GM13976 (cell line): Measurements from ENCODE around the gene RAB26.

Experiments
- DNase-seq: peaks from one replicate; pipeline ENCODE4 v3.0.0; 2012; ENCODE audit warnings: low spot score
- in situ Hi-C: fragments of 300-500 bp; cut with MboI; formaldehyde crosslinking; loops from one replicate; pipeline ENCODE4 v1.12.0; 2022; ENCODE audit warnings: low sequenced_read_pairs, mixed read lengths, inconsistent platforms; ENCODE audit not compliant: unreplicated experiment
- TF ChIP-seq, protein P1 (sequence below): IDR thresholded peaks from 2 replicates; pipeline ENCODE4 v1.5.1; 2012; ENCODE audit warnings: borderline replicate concordance, mild to moderate bottlenecking; ENCODE audit not compliant: insufficient read depth; ENCODE audit errors: extremely low read depth, missing control alignments, control extremely low read depth

Gene RAB26

GRCh38 chr16:2162676-2163118 lies 14.3 kb downstream of the RAB26 start:
- TF ChIP-seq, protein P1, sequence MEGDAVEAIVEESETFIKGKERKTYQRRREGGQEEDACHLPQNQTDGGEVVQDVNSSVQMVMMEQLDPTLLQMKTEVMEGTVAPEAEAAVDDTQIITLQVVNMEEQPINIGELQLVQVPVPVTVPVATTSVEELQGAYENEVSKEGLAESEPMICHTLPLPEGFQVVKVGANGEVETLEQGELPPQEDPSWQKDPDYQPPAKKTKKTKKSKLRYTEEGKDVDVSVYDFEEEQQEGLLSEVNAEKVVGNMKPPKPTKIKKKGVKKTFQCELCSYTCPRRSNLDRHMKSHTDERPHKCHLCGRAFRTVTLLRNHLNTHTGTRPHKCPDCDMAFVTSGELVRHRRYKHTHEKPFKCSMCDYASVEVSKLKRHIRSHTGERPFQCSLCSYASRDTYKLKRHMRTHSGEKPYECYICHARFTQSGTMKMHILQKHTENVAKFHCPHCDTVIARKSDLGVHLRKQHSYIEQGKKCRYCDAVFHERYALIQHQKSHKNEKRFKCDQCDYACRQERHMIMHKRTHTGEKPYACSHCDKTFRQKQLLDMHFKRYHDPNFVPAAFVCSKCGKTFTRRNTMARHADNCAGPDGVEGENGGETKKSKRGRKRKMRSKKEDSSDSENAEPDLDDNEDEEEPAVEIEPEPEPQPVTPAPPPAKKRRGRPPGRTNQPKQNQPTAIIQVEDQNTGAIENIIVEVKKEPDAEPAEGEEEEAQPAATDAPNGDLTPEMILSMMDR, result no peak
- no peak for DNase-seq
- in situ Hi-C loops, result no loop called here

GRCh38 chr16:2163211-2163881 lies 14.9 kb downstream of the RAB26 start:
- in situ Hi-C loops, result no loop called here

DNA sequence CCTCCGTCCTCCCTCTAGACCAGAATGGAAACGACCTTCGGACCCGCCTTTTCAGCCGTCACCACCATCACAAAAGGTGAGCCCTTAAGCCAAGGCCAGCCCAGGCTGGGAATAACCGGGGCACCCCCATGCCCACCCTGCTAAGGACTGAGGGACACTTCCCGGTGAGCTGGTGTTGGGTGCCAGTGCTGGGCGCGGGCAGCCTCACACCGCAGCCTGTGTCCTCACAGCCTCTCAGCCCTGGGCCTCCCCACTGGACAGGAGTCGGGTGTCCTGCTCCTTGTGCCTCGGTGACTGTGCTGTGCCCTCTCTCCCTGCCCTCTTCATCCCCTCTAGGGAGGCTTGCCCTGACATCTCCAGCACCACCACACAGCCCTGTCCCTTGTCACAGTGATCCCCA lies 17.4 kb downstream of the RAB26 start:
- no peak for DNase-seq
- in situ Hi-C loops, result no loop called here
- TF ChIP-seq, protein P1, result no peak

More at GRCh38 chr16:2163211-2163881, 14.9 kb downstream of the RAB26 start:
- TF ChIP-seq, protein P1, result no peak
- no peak for DNase-seq

DNA sequence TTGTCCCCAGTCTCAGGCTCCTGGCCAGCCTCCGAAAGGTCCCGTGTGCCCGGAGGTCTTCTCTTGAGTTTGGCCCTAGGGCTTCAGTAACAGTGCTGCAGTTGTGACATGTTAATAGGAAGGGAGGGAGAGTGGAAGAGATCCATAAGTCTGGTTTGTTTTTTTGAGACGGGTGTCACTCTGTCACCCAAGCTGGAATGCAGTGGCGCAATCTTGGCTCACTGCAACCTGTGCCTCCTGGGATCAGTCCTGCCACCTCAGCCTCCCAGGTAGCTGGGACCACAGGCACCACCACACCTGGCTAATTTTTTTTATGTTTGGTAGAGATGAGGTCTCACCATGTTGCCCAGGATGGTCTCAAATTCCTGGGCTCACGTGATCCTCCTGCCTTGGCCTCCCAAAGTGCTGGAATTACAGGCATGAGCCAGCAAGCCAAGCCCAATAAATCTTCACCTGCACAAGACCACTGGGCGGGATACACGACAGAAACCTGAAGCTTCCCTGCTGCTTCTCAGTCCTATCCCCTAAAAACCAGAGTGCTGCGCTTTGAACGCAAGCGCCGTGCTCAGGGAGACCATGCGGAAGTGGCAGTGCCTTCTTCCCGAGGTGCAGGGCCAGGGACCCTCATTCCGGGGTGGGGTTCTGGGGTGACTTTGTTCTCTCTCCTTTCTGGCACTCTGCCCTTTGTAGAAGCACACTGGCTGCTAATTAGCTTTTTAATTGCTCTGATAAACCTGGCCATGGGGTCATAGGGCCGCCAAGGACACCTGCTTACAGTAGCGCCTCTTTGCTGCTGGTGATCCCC lies 18.0 kb downstream of the RAB26 start:
- in situ Hi-C loops, result no loop called here

DNA sequence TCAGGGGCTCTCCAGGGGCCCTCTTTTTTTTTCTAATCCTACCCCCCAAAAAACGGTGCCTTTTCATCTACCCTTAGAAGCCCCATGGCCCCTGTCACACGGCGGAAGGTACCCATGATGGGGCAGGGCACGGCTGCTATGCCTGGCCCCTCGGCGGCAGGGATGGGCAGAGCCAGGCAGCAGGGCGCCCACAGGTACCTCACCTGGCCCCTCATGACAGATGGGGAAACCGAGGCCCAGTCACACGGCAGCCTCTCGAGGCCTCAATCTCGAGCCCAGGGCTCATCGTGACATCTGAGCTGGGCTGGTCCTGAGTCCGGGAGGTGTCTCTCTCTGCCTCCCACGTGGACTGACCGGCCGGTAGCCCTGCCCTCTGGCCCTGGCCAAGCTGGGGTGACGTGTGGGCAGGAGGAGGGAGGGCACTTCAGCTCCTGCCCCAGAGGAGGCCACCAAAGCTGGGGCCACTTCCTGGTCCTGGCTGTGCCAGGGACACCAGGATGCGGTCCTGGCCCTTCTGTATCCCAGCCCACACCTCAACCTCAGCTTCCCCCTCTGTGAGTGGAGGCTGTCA lies 18.7 kb downstream of the RAB26 start:
- TF ChIP-seq, protein P1, result no peak

More for the DNA sequence above, 18.0 kb downstream of the RAB26 start:
- DNase-seq, result no peak
- TF ChIP-seq, protein P1, result no peak

GRCh38 chr16:2170080-2170479 lies 21.7 kb downstream of the RAB26 start:
- TF ChIP-seq, protein P1, result no peak
- no peak for DNase-seq
- in situ Hi-C loops, result no loop called here

More for the DNA sequence above, 18.7 kb downstream of the RAB26 start:
- DNase-seq, result no peak
- in situ Hi-C loops, result no loop called here
